AG04449 (cell line): ENCODE results near the gene ALLC.

Source experiments
- CTCF ChIA-PET: fragments of 350-600 bp; formaldehyde crosslinking; extraction: SDS; loops from one replicate; lab custom pipeline; 2021; ENCODE audit warnings: antibody characterized with exemption; lab: Yijun Ruan, JAX
- POLR2A ChIA-PET: fragments of 400-600, 350-600 bp; formaldehyde crosslinking; extraction: SDS; loops from one replicate; lab custom pipeline; 2020; ENCODE audit warnings: antibody characterized with exemption, inconsistent platforms; lab: Yijun Ruan, JAX
- DNase-seq: peaks from one replicate; pipeline ENCODE4 v3.0.0-alpha.2; 2010; ENCODE audit warnings: low read depth, low spot score
- H3K4me3 ChIP-seq: 2 replicates; pipeline ENCODE4 v1.5.1; 2011; ENCODE audit warnings: low read depth, mild to moderate bottlenecking, control low read depth, low read length
- CTCF ChIP-seq: IDR thresholded peaks from one replicate; pipeline ENCODE4 v1.5.1; 2011; ENCODE audit warnings: mild to moderate bottlenecking, moderate library complexity, low read length, control low read depth, inconsistent platforms; ENCODE audit not compliant: insufficient read depth; ENCODE audit errors: missing control alignments

The ALLC gene

GRCh38 chr2:3631161-3631850 lies 26.7 kb upstream of the ALLC start:
- ChIA-PET POLR2A (no interaction called here), CTCF (no interaction called here)
- TF ChIP-seq CTCF = no peak
- no peak overlapping the region for H3K4me3 ChIP-seq
- no peak for DNase-seq

- no peak for DNase-seq
- H3K4me3 ChIP-seq = no peak overlapping the region
- TF ChIP-seq CTCF = no peak
- ChIA-PET CTCF (no interaction called here), POLR2A (no interaction called here)
Measured at GRCh38 chr2:3631851-3632659, 25.9 kb upstream of the ALLC start.

GRCh38 chr2:3633089-3633981 lies 24.7 kb upstream of the ALLC start:
- DNase-seq = no peak
- TF ChIP-seq CTCF = no peak
- CTCF ChIA-PET = no interaction called here
- POLR2A ChIA-PET = no interaction called here
- H3K4me3 ChIP-seq = no peak overlapping the region

- CTCF ChIA-PET = no interaction called here
- POLR2A ChIA-PET = no interaction called here
- DNase-seq = no peak
Measured at GRCh38 chr2:3633982-3634595, 23.9 kb upstream of the ALLC start.

GRCh38 chr2:3634596-3635121 lies 23.3 kb upstream of the ALLC start:
- no peak for DNase-seq
- TF ChIP-seq CTCF = no peak
- ChIA-PET CTCF (no interaction called here), POLR2A (no interaction called here)
- H3K4me3 ChIP-seq = no peak overlapping the region

More at GRCh38 chr2:3633982-3634595, 23.9 kb upstream of the ALLC start:
- H3K4me3 ChIP-seq = no peak overlapping the region
- TF ChIP-seq CTCF = no peak
